Activated CD8-positive, alpha-beta memory T cell treated with anti-CD3 and anti-CD28 coated beads, Interleukin-2, amount 50 U/mL, for 24 hours (primary cell): ENCODE measurements around the gene DDX56.
"Not testable (repeated sequence)": the region's sequence is repeated elsewhere in the genome, so short reads cannot be mapped to it uniquely, and the experiment has no call there.

Source experiments
- DNase-seq: peaks from one replicate; pipeline ENCODE4 v3.0.0-alpha.2; 2020; ENCODE audit errors: extremely low read depth

The DDX56 gene

GRCh38 chr7:44562622-44562962, 11.1 kb downstream of the DDX56 start:
- DNase-seq = not testable (repeated sequence)

GRCh38 chr7:44561962-44562621, 11.6 kb downstream of the DDX56 start:
- DNase-seq = no peak

GRCh38 chr7:44561481-44561880, 12.2 kb downstream of the DDX56 start:
- DNase-seq = no peak

- no peak for DNase-seq
Observed at GRCh38 chr7:44559485-44559884, 14.2 kb downstream of the DDX56 start.

GRCh38 chr7:44557485-44557884, 16.2 kb downstream of the DDX56 start:
- DNase-seq = no peak

GRCh38 chr7:44555350-44555749, 18.4 kb downstream of the DDX56 start:
- DNase-seq = no peak

GRCh38 chr7:44552473-44553005, 21.2 kb downstream of the DDX56 start:
- DNase-seq = not testable (repeated sequence)

- DNase-seq = no peak
Observed at GRCh38 chr7:44549457-44549856, 24.3 kb downstream of the DDX56 start.

GRCh38 chr7:44548893-44549292, 24.8 kb downstream of the DDX56 start:
- DNase-seq = no peak

- no peak for DNase-seq
Observed at GRCh38 chr7:44547536-44548231, 26.0 kb downstream of the DDX56 start.

- DNase-seq = no peak
Observed at GRCh38 chr7:44541876-44542610, 31.7 kb downstream of the DDX56 start.

- no peak for DNase-seq
Observed at GRCh38 chr7:44541028-44541869, 32.5 kb downstream of the DDX56 start, which contains the start of gene NPC1L1. Gene NPC1L1 (minus strand): TSS chr7:44541330. CDS start chr7:44541259, 71 bp downstream.

- no peak for DNase-seq
Observed at GRCh38 chr7:44540592-44541027, 33.1 kb downstream of the DDX56 start.

GRCh38 chr7:44539669-44540506, 33.8 kb downstream of the DDX56 start:
- no peak for DNase-seq

GRCh38 chr7:44538798-44539668, 34.7 kb downstream of the DDX56 start:
- no peak for DNase-seq

GRCh38 chr7:44538093-44538797, 35.5 kb downstream of the DDX56 start:
- no peak for DNase-seq

- DNase-seq = no peak
Observed at GRCh38 chr7:44537442-44537841, 36.3 kb downstream of the DDX56 start.

- DNase-seq = no peak
Observed at GRCh38 chr7:44536090-44536489, 37.6 kb downstream of the DDX56 start.
